EL (cell line): ENCODE results near the gene ANKRD36C.
"Not testable (repeated sequence)": the region's sequence is repeated elsewhere in the genome, so short reads cannot be mapped to it uniquely, and the experiment has no call there.

Experiments
- DNase-seq: peaks from one replicate; pipeline ENCODE4 v3.0.0-alpha.2; 2016

The ANKRD36C gene

DNA sequence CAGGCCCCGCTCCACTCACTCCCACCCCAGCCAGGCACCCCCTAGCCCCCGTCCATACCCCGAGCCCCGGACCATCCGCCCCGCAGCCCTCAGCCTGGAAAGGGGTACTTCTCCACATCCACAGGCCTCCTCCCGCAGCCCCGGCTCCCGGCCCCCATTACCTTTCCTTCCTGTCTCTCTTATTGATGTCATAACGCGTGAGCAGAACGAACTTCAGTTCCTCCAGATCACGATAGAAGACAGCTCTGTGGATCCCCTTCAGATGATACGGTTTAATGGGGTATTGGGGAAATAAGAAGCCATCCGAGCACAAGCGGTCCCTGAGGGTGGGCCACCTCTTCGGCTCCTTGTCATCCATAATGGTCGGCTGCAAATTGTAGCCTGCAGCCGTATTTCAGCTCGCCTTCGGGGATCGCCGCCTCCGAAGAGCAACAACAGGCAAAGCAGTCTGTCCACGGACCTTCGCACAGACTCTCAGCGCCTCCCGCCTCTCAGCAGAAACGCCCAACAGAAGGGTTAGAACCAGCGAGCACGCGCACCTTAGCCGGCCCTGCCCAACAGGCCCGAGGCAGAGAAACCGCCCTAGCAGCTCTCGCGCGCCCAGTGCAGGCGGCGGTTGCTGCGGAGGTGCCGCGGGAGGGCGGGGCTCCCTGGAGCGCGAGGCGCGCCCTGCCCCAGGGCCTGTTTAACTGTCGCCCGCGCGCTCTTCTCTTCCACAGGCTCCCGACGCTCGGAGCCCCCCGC, at the start of gene ANKRD36C:
Gene ANKRD36C, minus strand, starts transcription at position 474 of the 744 bp plus-strand sequence. Its CDS starts 116 bp downstream, at position 358.
- DNase-seq = peak; percentile 37

GRCh38 chr2:96035554-96035953, 43.9 kb upstream of the ANKRD36C start:
- DNase-seq = not testable (repeated sequence)

DNA sequence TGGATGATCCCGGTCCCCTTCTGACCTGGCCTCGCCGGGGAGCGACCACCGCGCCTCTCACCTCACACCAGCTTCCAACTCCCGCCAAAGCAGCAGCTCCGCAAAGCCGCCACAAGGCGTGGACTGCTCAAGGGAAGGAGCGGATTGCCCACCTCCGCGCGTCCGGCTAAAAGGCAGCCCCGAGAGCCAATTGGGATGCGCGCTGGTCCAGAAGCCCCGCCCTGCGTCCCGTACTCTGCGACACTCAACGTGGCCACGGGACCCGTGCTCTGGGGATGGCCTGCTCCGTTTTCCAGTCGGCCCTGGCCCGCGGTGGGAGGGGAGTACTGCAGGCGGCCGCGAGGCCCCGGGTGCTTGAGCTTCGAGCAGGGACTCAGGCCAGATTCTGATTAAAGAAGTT, 43.2 kb upstream of the ANKRD36C start, which contains the start of gene GPAT2:
Gene GPAT2, minus strand, starts transcription at position 125 of the 400 bp plus-strand sequence. CDS start 2,557 bp downstream, outside the sequence.
- DNase-seq = not testable (repeated sequence)

- not testable (repeated sequence) for DNase-seq
These were observed 42.4 kb upstream of the ANKRD36C start for GRCh38 chr2:96033997-96034396.

DNA sequence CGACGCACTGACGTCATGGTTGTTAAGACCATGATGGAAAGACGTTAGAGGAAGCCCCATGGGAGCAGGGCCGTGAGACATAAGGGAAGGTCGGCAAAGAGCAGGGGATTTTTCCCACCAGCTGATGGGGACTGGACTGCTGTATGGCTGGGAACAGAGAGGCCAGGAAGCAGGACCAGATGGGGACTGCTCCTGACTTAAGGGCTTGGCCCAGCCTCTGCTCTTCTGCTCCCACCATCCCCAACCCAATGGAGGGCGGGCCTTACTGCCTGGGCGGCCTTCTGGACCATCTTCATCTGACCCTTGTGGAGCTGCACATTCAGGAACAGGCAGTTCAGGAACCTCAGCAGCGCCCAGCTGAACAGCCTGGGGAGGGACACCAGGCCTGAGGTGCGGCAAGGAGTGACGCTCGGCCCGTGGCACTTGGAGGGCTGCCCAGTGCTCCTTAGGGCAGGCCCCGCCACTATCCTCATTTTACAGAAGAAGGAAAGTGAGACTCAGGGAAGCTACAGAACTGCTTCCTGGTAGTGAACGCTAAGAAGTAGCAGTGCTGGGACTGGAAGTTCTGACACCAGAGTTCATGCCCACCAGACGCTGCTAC, 36.2 kb upstream of the ANKRD36C start:
- DNase-seq = not testable (repeated sequence)

GRCh38 chr2:96025755-96026154, 34.1 kb upstream of the ANKRD36C start:
- DNase-seq = not testable (repeated sequence)

DNA sequence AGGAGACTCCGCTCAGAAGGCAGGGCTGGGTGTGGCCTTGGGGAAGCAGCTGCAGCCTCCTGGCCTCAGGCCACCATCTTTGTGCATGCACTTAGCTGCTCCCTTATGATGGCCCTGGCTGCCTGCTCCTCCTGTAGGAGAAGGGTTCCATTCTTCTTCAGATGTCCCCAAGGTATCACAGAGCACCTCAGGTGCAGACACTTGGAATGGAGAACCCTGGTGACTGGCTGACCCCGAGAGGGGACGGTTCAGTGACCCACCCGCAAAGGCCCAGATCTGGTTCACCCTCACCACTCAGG, 33.5 kb upstream of the ANKRD36C start:
- DNase-seq = no peak

- DNase-seq = no peak
These were observed 32.9 kb upstream of the ANKRD36C start for GRCh38 chr2:96024336-96025193.

DNA sequence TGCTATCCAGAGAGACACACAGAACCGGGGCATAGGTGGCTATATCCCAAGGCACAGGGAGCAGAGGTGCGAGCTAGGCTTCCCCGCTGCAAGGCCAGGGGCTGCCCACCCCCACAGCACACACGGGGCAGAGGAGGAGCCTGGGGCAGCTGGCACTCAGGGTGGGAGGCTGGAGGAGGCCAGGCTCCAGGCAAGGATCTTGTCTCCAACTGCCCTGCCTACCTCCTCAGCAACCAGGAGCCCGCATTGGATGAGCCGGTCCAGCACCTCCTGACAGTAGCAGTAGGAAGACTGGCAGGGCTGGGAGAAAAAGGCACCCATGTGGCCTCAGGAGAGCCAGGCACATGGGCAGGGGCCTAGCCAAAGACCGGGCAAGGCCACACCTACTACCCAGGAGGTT, 32.1 kb upstream of the ANKRD36C start:
- DNase-seq = not testable (repeated sequence)

GRCh38 chr2:96022701-96023447, 31.2 kb upstream of the ANKRD36C start:
- DNase-seq = peak; percentile 74

- not testable (repeated sequence) for DNase-seq
These were observed 30.5 kb upstream of the ANKRD36C start for GRCh38 chr2:96022126-96022525.

DNA sequence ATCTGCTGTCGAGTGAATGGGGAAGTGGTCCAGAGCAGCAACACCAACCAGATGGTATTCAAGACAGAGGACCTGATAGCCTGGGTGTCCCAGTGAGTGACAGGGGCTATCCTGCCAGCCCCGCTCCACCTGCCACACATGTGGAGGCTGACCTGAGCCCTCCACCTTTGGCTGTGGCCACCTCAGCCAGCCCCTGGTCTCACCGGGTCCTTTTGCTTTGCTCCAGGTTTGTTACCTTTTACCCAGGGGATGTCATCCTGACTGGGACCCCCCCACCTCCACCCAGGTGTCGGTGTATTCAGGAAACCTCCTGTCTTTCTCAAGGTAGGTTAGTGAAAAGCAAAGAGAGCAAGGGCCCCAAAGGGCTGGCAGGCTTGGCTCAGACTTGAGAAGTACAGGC, 29.5 kb upstream of the ANKRD36C start:
- DNase-seq = not testable (repeated sequence)

GRCh38 chr2:96019909-96020590, 28.4 kb upstream of the ANKRD36C start:
- DNase-seq = not testable (repeated sequence)

GRCh38 chr2:96016321-96016720, 24.7 kb upstream of the ANKRD36C start:
- not testable (repeated sequence) for DNase-seq

- not testable (repeated sequence) for DNase-seq
These were observed 21.2 kb upstream of the ANKRD36C start for GRCh38 chr2:96012792-96013264.

- DNase-seq = not testable (repeated sequence)
These were observed 20.6 kb upstream of the ANKRD36C start for GRCh38 chr2:96012086-96012791.

- peak; percentile 48 for DNase-seq
These were observed 19.5 kb upstream of the ANKRD36C start for GRCh38 chr2:96011129-96011455.

DNA sequence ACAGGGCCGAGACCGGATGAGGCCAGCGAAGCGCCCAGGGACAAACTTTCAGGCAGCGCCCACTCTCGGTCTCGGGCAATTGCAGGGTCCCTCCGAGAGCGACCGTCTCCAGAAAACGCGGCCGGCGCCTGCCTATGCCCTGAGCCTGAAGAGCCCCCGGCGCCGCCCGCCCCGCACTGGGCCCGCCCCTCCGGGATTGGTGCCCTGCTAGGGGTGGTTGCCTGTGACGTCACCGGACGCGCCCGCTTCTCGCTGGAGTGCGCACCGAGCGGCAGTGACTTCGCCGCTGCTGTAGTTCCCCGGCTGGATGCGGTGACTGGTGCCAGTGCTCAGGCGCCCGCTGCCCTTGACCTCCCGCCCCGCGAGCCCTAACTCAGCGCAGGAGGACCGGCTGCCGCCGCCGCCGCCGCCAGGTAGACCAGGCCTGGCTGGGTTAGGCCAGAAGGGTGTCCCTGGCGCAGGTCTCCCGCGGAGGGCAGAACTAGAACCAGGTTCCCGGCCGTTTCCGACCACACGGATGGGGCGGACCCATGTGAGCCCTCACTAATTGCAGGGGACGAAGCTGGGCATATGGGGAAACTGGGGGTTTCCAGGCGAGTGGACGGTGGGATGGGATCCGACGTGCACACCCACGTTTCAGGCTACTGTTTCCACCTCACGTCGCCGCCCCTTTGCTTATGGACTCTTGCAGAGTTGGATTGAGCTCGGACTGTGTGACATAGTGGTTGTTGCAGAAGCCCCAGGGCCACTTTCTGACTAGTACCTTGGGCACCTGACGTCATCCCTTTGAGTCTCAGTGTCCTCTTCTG, 18.9 kb upstream of the ANKRD36C start:
- peak; percentile 88 for DNase-seq

DNA sequence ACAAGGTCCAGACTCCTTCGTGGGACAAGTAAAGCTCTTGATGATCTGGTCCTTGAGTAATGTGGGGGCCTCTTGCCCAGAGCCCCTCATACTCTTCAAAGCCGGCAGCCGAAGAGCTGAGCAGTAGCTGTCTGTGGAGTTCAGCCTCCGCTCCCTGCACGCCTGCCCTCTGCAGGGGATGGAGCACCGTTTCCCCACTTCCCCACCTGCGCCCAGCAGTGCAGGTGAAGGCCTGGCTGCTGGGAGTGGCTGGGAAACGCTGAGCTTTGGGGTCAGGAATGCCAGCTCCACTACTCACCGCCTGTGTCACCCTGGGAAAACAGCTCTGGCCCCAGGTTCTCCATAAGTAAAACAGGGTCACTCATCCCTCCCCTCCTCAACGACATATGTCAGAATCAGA, 18.2 kb upstream of the ANKRD36C start:
- DNase-seq = not testable (repeated sequence)

DNA sequence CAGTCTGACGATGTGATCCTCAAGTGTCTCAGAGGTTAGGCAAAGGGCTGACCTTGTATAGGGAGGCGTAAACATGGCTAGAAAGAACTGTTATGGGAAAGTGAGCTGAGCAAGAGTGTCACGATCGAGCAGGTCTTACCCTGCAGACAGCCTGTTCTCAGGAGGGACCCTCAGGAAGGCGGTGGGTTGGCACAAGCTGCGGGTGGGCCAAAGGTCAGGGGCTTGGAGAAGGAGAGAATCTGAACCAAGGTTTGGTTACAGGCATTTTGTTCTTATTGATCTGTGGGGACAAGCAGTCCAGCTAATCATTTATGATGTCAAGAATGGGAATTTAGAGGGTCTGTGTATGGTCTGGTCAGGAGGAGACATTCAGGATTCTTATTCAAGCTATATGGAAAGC, 16.4 kb upstream of the ANKRD36C start:
- not testable (repeated sequence) for DNase-seq
